IMR-90 (cell line): Measurements from ENCODE around the gene KLF16. TPM values are rescaled to one million over a fixed set of nuclear protein-coding genes. Genes with fewer than 3 reads are reported as not detected.

ENCODE experiments used
- ATAC-seq: fragments of 200-7000 bp; cut with Tn5 transposase; 2 replicates; pipeline ENCODE4 v1.9.1; 2020; ENCODE audit warnings: low read depth, mild to moderate bottlenecking, moderate library complexity
- BruUV-seq: library from RNA; stranded (reverse); fragments of 400-500 nt; replicated peaks from 2 replicates; lab custom pipeline; 2021; lab: Mats Ljungman, UMichigan
- CTCF ChIA-PET: fragments of 300-600 bp; formaldehyde crosslinking; extraction: SDS; loops from one replicate; lab custom pipeline; 2021; ENCODE audit warnings: antibody characterized with exemption; lab: Yijun Ruan, JAX
- POLR2A ChIA-PET: fragments of 300-600 bp; sonication (Branson Sonifier 250); formaldehyde crosslinking; loops from one replicate; lab custom pipeline; 2022; ENCODE audit warnings: antibody characterized with exemption; ENCODE audit not compliant: unreplicated experiment; lab: Charles Lee
- DNase-seq: peaks from one replicate; pipeline ENCODE4 v3.0.0; 2013
- H2AFZ ChIP-seq: replicated peaks from 2 replicates; pipeline ENCODE3; 2013; ENCODE audit warnings: low read length, mild to moderate bottlenecking; ENCODE audit not compliant: poor library complexity
- H2AK5ac ChIP-seq: 2 replicates; pipeline ENCODE4 v1.6.1; 2013; ENCODE audit warnings: low read depth, low read length, inconsistent platforms
- H2AK9ac ChIP-seq: replicated peaks from 2 replicates; pipeline ENCODE3; 2013; ENCODE audit warnings: mild to moderate bottlenecking, low read depth, low read length, moderate library complexity; ENCODE audit not compliant: poor library complexity
- H2BK120ac ChIP-seq: 2 replicates; pipeline ENCODE4 v1.6.1; 2013; ENCODE audit warnings: low read depth, low read length, inconsistent platforms
- H2BK15ac ChIP-seq: 3 replicates; pipeline ENCODE4 v1.6.1; 2013; ENCODE audit warnings: low read depth, low read length, inconsistent platforms
- H2BK20ac ChIP-seq: 2 replicates; pipeline ENCODE4 v1.6.1; 2013; ENCODE audit warnings: low read depth, mild to moderate bottlenecking, inconsistent platforms, low read length, moderate library complexity
- H2BK5ac ChIP-seq: 2 replicates; pipeline ENCODE4 v1.6.1; 2013; ENCODE audit warnings: mild to moderate bottlenecking, low read depth, low read length, inconsistent platforms; ENCODE audit not compliant: poor library complexity, severe bottlenecking
- H3K14ac ChIP-seq: replicated peaks from 2 replicates; pipeline ENCODE4 v1.6.1; 2013; ENCODE audit warnings: low read depth, low read length, inconsistent platforms
- H3K18ac ChIP-seq: 2 replicates; pipeline ENCODE4 v1.6.1; 2013; ENCODE audit warnings: low read depth, low read length, control low read depth
- H3K23ac ChIP-seq: 2 replicates; pipeline ENCODE4 v1.6.1; 2013; ENCODE audit warnings: low read depth, low read length, inconsistent platforms
- H3K27ac ChIP-seq: 2 replicates; pipeline ENCODE4 v1.5.1; 2013; ENCODE audit warnings: mild to moderate bottlenecking, control low read depth, low read length; ENCODE audit not compliant: insufficient read depth
- H3K27me3 ChIP-seq: 2 replicates; pipeline ENCODE4 v1.6.1; 2013; ENCODE audit warnings: low read length; ENCODE audit not compliant: control insufficient read depth, insufficient read depth
- H3K36me3 ChIP-seq: 2 replicates; pipeline ENCODE4 v1.6.1; 2013; ENCODE audit warnings: low read length, mixed read lengths; ENCODE audit not compliant: control insufficient read depth, insufficient read depth
- H3K4ac ChIP-seq: 2 replicates; pipeline ENCODE4 v1.6.1; 2013; ENCODE audit warnings: low read depth, low read length, inconsistent platforms
- H3K4me1 ChIP-seq: 2 replicates; pipeline ENCODE4 v1.6.1; 2013; ENCODE audit warnings: low read length, mixed read lengths; ENCODE audit not compliant: control insufficient read depth, insufficient read depth
- H3K4me2 ChIP-seq: 2 replicates; pipeline ENCODE4 v1.6.1; 2013; ENCODE audit warnings: low read depth, mild to moderate bottlenecking, control low read depth, low read length, moderate library complexity
- H3K4me3 ChIP-seq: 2 replicates; pipeline ENCODE4 v1.5.1; 2013; ENCODE audit warnings: low read depth, mild to moderate bottlenecking, control low read depth, low read length, moderate library complexity; ENCODE audit not compliant: insufficient read depth
- H3K56ac ChIP-seq: 2 replicates; pipeline ENCODE4 v1.6.1; 2013; ENCODE audit warnings: low read length, inconsistent platforms; ENCODE audit not compliant: insufficient read depth; ENCODE audit errors: extremely low read depth
- H3K79me1 ChIP-seq, 2 experiments: 2 replicates each; pipeline ENCODE4 v1.6.1; 2013; ENCODE audit warnings: low read length in 2 of 2, inconsistent platforms in 1 of 2, low read depth in 1 of 2
- H3K9ac ChIP-seq: 2 replicates; pipeline ENCODE4 v1.6.1; 2013; ENCODE audit warnings: low read depth, low read length, control low read depth
- H3K9me1 ChIP-seq: 2 replicates; pipeline ENCODE4 v1.6.1; 2013; ENCODE audit warnings: low read length, inconsistent platforms; ENCODE audit not compliant: insufficient read depth
- H3K9me3 ChIP-seq: 2 replicates; pipeline ENCODE4 v1.6.1; 2013; ENCODE audit warnings: low read length; ENCODE audit not compliant: control insufficient read depth, insufficient read depth
- H4K20me1 ChIP-seq: 2 replicates; pipeline ENCODE4 v1.6.1; 2013; ENCODE audit warnings: low read length, inconsistent platforms; ENCODE audit not compliant: insufficient read depth
- H4K5ac ChIP-seq: 2 replicates; pipeline ENCODE4 v1.6.1; 2013; ENCODE audit warnings: mild to moderate bottlenecking, low read depth, low read length, control low read depth
- H4K8ac ChIP-seq, 2 experiments: 2 replicates each; pipeline ENCODE4 v1.6.1; 2013; ENCODE audit warnings: low read depth in 2 of 2, low read length in 2 of 2, control low read depth in 1 of 2, inconsistent platforms in 1 of 2
- H4K91ac ChIP-seq: 2 replicates; pipeline ENCODE4 v1.6.1; 2013; ENCODE audit warnings: low read depth, low read length, inconsistent platforms; ENCODE audit not compliant: insufficient read depth
- BHLHE40 ChIP-seq: fragments of 150-350 bp; IDR thresholded peaks from 2 replicates; pipeline ENCODE4 v1.6.1; 2016; ENCODE audit warnings: mild to moderate bottlenecking, low read depth, low read length
- CHD1 ChIP-seq: IDR thresholded peaks from 2 replicates; pipeline ENCODE4 v1.6.1; 2012; ENCODE audit warnings: low read depth, low read length, improper control_type of control experiment
- ELK1 ChIP-seq: fragments of 150-350 bp; IDR thresholded peaks from 2 replicates; pipeline ENCODE4 v1.6.1; 2016; ENCODE audit warnings: low read depth, mild to moderate bottlenecking, low read length, moderate library complexity, borderline replicate concordance
- FOS ChIP-seq: fragments of 150-350 bp; IDR thresholded peaks from 2 replicates; pipeline ENCODE4 v1.6.1; 2016; ENCODE audit warnings: low read depth, low read length
- MAZ ChIP-seq: IDR thresholded peaks from 2 replicates; pipeline ENCODE4 v1.6.1; 2012; ENCODE audit warnings: low read depth, mild to moderate bottlenecking, low read length, improper control_type of control experiment, moderate library complexity, borderline replicate concordance
- MXI1 ChIP-seq: IDR thresholded peaks from 2 replicates; pipeline ENCODE4 v1.6.1; 2012; ENCODE audit warnings: low read depth, mild to moderate bottlenecking, low read length, moderate library complexity, borderline replicate concordance
- NFE2L2 ChIP-seq: fragments of 150-350 bp; IDR thresholded peaks from 2 replicates; pipeline ENCODE4 v1.6.1; 2016; ENCODE audit warnings: low read depth, mild to moderate bottlenecking, low read length
- POLR2A ChIP-seq: IDR thresholded peaks from 2 replicates; pipeline ENCODE4 v1.6.1; 2012; ENCODE audit warnings: mild to moderate bottlenecking, low read depth, low read length
- RCOR1 ChIP-seq: IDR thresholded peaks from 2 replicates; pipeline ENCODE4 v1.6.1; 2012; ENCODE audit warnings: mild to moderate bottlenecking, low read length, improper control_type of control experiment; ENCODE audit not compliant: insufficient replicate concordance
- RFX5 ChIP-seq: IDR thresholded peaks from 2 replicates; pipeline ENCODE4 v1.8.0; 2012; ENCODE audit warnings: low read depth, mild to moderate bottlenecking, low read length, moderate library complexity
- USF2 ChIP-seq: fragments of 150-350 bp; IDR thresholded peaks from 2 replicates; pipeline ENCODE4 v1.6.1; 2017; ENCODE audit warnings: mild to moderate bottlenecking, antibody characterized with exemption, low read length, low read depth
- whole genome bisulfite sequencing, 2 experiments: methylation state at CpG; one replicate each; pipeline versions ENCODE4 v1.1.5 to v1.1.7; 2013; ENCODE audit warnings: missing lambda C conversion rate in 2 of 2; ENCODE audit not compliant: insufficient read length in 1 of 2; ENCODE audit errors: extremely low coverage in 2 of 2; 5-methylcytosine and 5-hydroxymethylcytosine counted together
- dilution Hi-C: fragments of 300-500 bp; cut with HindIII; formaldehyde crosslinking; loops from one replicate; pipeline ENCODE4 v1.14.3; 2018; ENCODE audit warnings: low sequenced_read_pairs; ENCODE audit not compliant: unreplicated experiment
- in situ Hi-C: fragments of 300-500 bp; cut with MboI; formaldehyde crosslinking; loops from 3 replicates; pipeline ENCODE4 v1.14.3; 2019; ENCODE audit warnings: low sequenced_read_pairs, inconsistent platforms, mixed read lengths
- intact Hi-C: fragments of 100-400 bp; cut with micrococcal nuclease; formaldehyde crosslinking; loops from 2 replicates; pipeline ENCODE4 v1.10.0; 2022
- polyA plus RNA-seq, 3 experiments: library from polyadenylated mRNA; depleted of rRNA; stranded (reverse); fragments of >200 nt; gene quantifications; 2 replicates each; pipeline ENCODE4 v1.2.3, GENCODE V29; 2012; ENCODE audit warnings: low replicate concordance in 1 of 3
- total RNA-seq: library from RNA; depleted of rRNA; stranded (reverse); fragments of >200 nt; gene quantifications from 2 replicates; pipeline ENCODE4 v1.2.3, GENCODE V29; 2012

Gene KLF16
- total and polyA plus RNA-seq, 2 of the 4 experiments (the other 2 are of a cell fraction), result 0.90 to 13.1 TPM

GRCh38 chr19:1862424-1863327 lies 703 bp downstream of the KLF16 start:
- CTCF ChIA-PET, result no interaction called here
- Histone ChIP-seq H3K36me3 (no peaks in the 10 kb centered on the region), H3K9me3 (no peaks in the 10 kb centered on the region), H3K27me3 (no peaks in the 10 kb centered on the region), H4K8ac (peak overlapping the region; percentile 53; a peak in 2 of 4 replicates), H4K5ac (peak overlapping the region; percentile 64), H2BK20ac (no peak overlapping the region), H2BK5ac (peak overlapping the region; percentile 90), H3K23ac (peak overlapping the region; percentile 46; the same call in 1 of the 2 replicates), H2AK9ac (peak overlapping the region; percentile 94), H3K9ac (peak overlapping the region; percentile 88), H3K4me3 (peak overlapping the region; percentile 98), H2AFZ (peak overlapping the region; percentile 88), H3K27ac (peak overlapping the region; percentile 91), H2AK5ac (peak overlapping the region; percentile 88; the same call in 1 of the 2 replicates), H3K79me1 (peaks cover 4 to 55% of the 10 kb centered on the region in 2 experiments; a peak in 3 of 4 replicates), H3K56ac (peak overlapping the region; percentile 28), H4K20me1 (peaks cover 53% of the 10 kb centered on the region), H2BK120ac (no peak overlapping the region), H2BK15ac (no peak overlapping the region), H3K4me1 (peaks cover 28% of the 10 kb centered on the region), H4K91ac (peak overlapping the region; percentile 66), H3K14ac (peak overlapping the region; percentile 24; the same call in 1 of the 2 replicates), H3K4me2 (peak overlapping the region; percentile 77), H3K9me1 (no peaks in the 10 kb centered on the region; the same call in 1 of the 2 replicates), H3K4ac (peak overlapping the region; percentile 72), H3K18ac (peak overlapping the region; percentile 31; the same call in 1 of the 2 replicates)
- POLR2A ChIA-PET, result no interaction called here
- in situ Hi-C loops, result no loop called here
- no TSS peak for BruUV-seq
- ATAC-seq (no peak), DNase-seq (no peak)
- intact Hi-C loops, result no loop called here
- dilution Hi-C loops, result no loop called here
- no peak for TF ChIP-seq RCOR1
- TF ChIP-seq FOS, result no peak
- TF ChIP-seq POLR2A, result no peak
- TF ChIP-seq BHLHE40, result peak; percentile 78
- TF ChIP-seq MXI1, result peak; percentile 91
- TF ChIP-seq NFE2L2, result no peak
- TF ChIP-seq ELK1, result no peak
- TF ChIP-seq RFX5, result no peak
- TF ChIP-seq CHD1, result peak; percentile 30; the same call in 1 of the 2 replicates
- TF ChIP-seq USF2, result no peak
- peak; percentile 57; the same call in 1 of the 2 replicates for TF ChIP-seq MAZ
- 1% methylated on average over 22 of the region's 109 CpGs; no CpG with 5 or more reads in 1 of the 2 experiments for WGBS, 2 experiments
